Activated CD4-positive, alpha-beta memory T cell treated with anti-CD3 and anti-CD28 coated beads for 36 hours (primary cell): ENCODE measurements around the gene TRAF4. TPM values are rescaled to one million over a fixed set of nuclear protein-coding genes. Genes with fewer than 3 reads are reported as not detected.
A peak's percentile ranks its signal among the peaks of the same experiment; 100 is the strongest.
"Not testable (repeated sequence)": the region's sequence is repeated elsewhere in the genome, so short reads cannot be mapped to it uniquely, and the experiment has no call there.

Source experiments
- CTCF ChIA-PET: fragments of 350-600 bp; sonication (Branson Sonifier 250); formaldehyde crosslinking; loops from one replicate; lab custom pipeline; 2021; ENCODE audit warnings: antibody characterized with exemption, inconsistent platforms; lab: Charles Lee
- POLR2A ChIA-PET: fragments of 350-600 bp; sonication (Branson Sonifier 250); formaldehyde crosslinking; loops from one replicate; lab custom pipeline; 2021; ENCODE audit warnings: antibody characterized with exemption; lab: Charles Lee
- DNase-seq: peaks from one replicate; pipeline ENCODE4 v3.0.0-alpha.2; 2020
- H3K27ac Mint-ChIP-seq: one replicate; pipeline ENCODE4 v1.8.0; 2021; ENCODE audit warnings: mixed read lengths
- H3K27me3 Mint-ChIP-seq: one replicate; pipeline ENCODE4 v1.8.0; 2021; ENCODE audit warnings: mixed read lengths
- H3K36me3 Mint-ChIP-seq: one replicate; pipeline ENCODE4 v1.8.0; 2021; ENCODE audit warnings: mixed read lengths
- H3K4me1 Mint-ChIP-seq: one replicate; pipeline ENCODE4 v1.8.0; 2021; ENCODE audit warnings: low read depth, mixed read lengths
- H3K4me3 Mint-ChIP-seq: one replicate; pipeline ENCODE4 v1.8.0; 2021; ENCODE audit warnings: mild to moderate bottlenecking, mixed read lengths
- H3K9me3 Mint-ChIP-seq: one replicate; pipeline ENCODE4 v1.8.0; 2021; ENCODE audit warnings: mixed read lengths
- intact Hi-C: fragments of 100-400 bp; cut with micrococcal nuclease; formaldehyde crosslinking; loops from one replicate; pipeline ENCODE4 v1.15.1; 2023
- total RNA-seq, 2 experiments: library from RNA; stranded (reverse); gene quantifications; one replicate each; pipeline ENCODE4 v1.2.3, GENCODE V29; 2021

The TRAF4 gene
- total RNA-seq, 2 experiments from 2014 or later = 83.0 to 83.9 TPM

GRCh38 chr17:28717578-28718332 lies 26.1 kb upstream of the TRAF4 start, which contains the start of gene RAB34:
RAB34 (minus strand) TSS chr17:28717868; CDS start chr17:28717266, 602 bp downstream.
- intact Hi-C loops = loop anchor here (2.0 kb wide), 1 partner anchor 95 kb away; no protein-coding TSS in a partner anchor
- Mint-ChIP-seq H3K4me3 (peak within 1 kb of the TSS; percentile 14), H3K27me3 (peaks cover 16% of the 10 kb centered on the region), H3K36me3 (peaks cover 32% of the 10 kb centered on the region), H3K9me3 (no peaks in the 10 kb centered on the region), H3K4me1 (peaks cover 30% of the 10 kb centered on the region), H3K27ac (peak within 1 kb of the TSS; percentile 71)
- ChIA-PET CTCF (interaction anchor here (1.0 kb wide), 1 partner anchor 9 kb away, joined by 4 read pairs; the partner anchor contains the start of gene TLCD1), POLR2A (no interaction called here)
- DNase-seq = peak; percentile 20

- ChIA-PET POLR2A (interaction anchor here (1.9 kb wide), 1 partner anchor 7 kb away, joined by 35 read pairs; the partner anchor contains the start of gene PROCA1), CTCF (interaction anchor here (1.2 to 1.6 kb wide), 3 partner anchors 57 to 75 kb away, joined by 3 to 4 read pairs (median 4); partner anchors contain the start of genes BLTP2, SDF2 and SUPT6H)
- Mint-ChIP-seq H3K27ac (peak overlapping the region; percentile 71), H3K27me3 (peaks cover 16% of the 10 kb centered on the region), H3K4me1 (peaks cover 34% of the 10 kb centered on the region), H3K4me3 (peak overlapping the region; percentile 14), H3K9me3 (no peaks in the 10 kb centered on the region), H3K36me3 (peaks cover 38% of the 10 kb centered on the region)
- DNase-seq = no peak
- intact Hi-C loops = loop anchor here (1.0 to 2.0 kb wide), 4 partner anchors 7 to 234 kb away; partner anchors contain the start of genes NEK8 and PROCA1
Measured at GRCh38 chr17:28718333-28719020, 25.3 kb upstream of the TRAF4 start.

DNA sequence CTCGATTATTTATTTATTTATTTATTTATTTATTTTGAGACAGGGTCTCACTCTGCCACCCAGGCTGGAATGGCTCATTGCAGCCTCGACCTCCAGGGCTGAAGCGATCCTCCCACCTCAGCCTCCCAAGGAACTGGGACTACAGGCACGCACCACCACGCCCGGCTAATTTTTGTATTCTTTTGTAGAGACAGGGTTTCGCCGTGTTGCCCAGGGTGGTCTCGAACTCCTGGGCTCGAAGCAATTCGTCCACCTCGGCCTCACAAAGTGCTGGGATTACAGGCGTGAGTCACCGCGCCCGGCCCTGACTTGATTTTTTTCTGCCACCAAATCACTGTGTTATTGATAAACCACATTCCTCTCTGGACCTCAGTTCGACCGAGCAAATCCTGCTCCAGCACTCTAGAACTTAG lies 24.8 kb upstream of the TRAF4 start:
- intact Hi-C loops = loop anchor here (1.0 to 2.0 kb wide), 4 partner anchors 8 to 233 kb away; partner anchors contain the start of genes NEK8 and PROCA1
- Mint-ChIP-seq H3K27ac (peak overlapping the region; percentile 98), H3K9me3 (no peaks in the 10 kb centered on the region), H3K4me1 (peaks cover 40% of the 10 kb centered on the region), H3K4me3 (peak overlapping the region; percentile 99), H3K27me3 (peaks cover 16% of the 10 kb centered on the region), H3K36me3 (peaks cover 44% of the 10 kb centered on the region)
- POLR2A ChIA-PET = interaction anchor here (0.6 to 2.2 kb wide), 15 partner anchors 8 to 421 kb away, joined by 3 to 35 read pairs (median 6); partner anchors contain the start of genes BLTP2, NEK8, PHF12 and PIGS
- no peak for DNase-seq
- CTCF ChIA-PET = interaction anchor here (1.0 to 2.9 kb wide), 11 partner anchors 8 to 235 kb away, joined by 3 to 16 read pairs (median 4); partner anchors contain the start of genes BLTP2, NEK8, PROCA1 and SDF2

DNA sequence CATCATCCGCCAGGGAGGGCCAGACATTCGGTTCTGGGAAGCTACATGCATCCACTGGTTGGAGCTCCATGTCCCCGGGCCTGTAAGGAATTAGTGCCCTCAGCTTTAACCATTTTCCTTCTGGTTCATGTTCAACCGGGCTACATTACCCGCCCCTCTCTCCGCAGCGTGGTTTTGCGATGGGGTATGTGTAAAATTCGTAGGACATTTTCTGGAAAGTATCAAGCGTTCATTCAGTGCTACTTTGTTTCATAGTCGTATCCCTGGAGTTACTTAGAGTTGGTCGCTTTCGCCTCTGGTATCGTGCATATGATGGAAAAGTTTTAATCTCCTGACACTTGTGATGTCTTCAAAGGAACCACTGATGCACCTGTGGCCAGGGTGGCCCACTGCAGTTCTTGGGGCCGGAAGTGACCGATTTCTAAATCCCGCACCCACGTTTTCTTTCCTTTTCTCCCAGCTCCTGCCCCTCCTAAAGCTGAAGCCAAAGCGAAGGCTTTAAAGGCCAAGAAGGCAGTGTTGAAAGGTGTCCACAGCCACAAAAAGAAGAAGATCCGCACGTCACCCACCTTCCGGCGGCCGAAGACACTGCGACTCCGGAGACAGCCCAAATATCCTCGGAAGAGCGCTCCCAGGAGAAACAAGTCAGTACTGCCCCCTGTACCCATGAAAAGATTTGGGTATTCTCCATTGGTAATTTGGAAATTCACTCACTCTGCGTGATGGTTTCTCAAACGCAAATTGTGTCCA lies 23.4 kb upstream of the TRAF4 start:
- peaks cover 10% of the 10 kb centered on the region for H3K27me3 Mint-ChIP-seq
- ChIA-PET CTCF (interaction anchor here (0.5 to 2.9 kb wide), 12 partner anchors 8 to 397 kb away, joined by 3 to 16 read pairs (median 4); partner anchors contain the start of genes NEK8, PROCA1, SDF2 and SUPT6H), POLR2A (interaction anchor here (0.6 to 2.2 kb wide), 14 partner anchors 8 to 232 kb away, joined by 3 to 35 read pairs (median 7); partner anchors contain the start of genes BLTP2, NEK8, PHF12 and PIGS)
- H3K4me1 Mint-ChIP-seq = peaks cover 54% of the 10 kb centered on the region
- H3K4me3 Mint-ChIP-seq = peak overlapping the region; percentile 99
- intact Hi-C loops = no loop called here
- peak; percentile 60 for DNase-seq
- H3K36me3 Mint-ChIP-seq = peaks cover 58% of the 10 kb centered on the region
- no peaks in the 10 kb centered on the region for H3K9me3 Mint-ChIP-seq
- H3K27ac Mint-ChIP-seq = peak overlapping the region; percentile 98

- DNase-seq, H3K27me3 Mint-ChIP-seq, H3K9me3 Mint-ChIP-seq, intact Hi-C loops: not testable (repeated sequence)
- peaks cover 54% of the 10 kb centered on the region for H3K4me1 Mint-ChIP-seq
- peak overlapping the region; percentile 98 for H3K27ac Mint-ChIP-seq
- ChIA-PET CTCF (interaction anchor here (0.5 to 2.9 kb wide), 3 partner anchors 10 to 396 kb away, joined by 3 to 16 read pairs (median 11); partner anchors contain the start of gene PROCA1), POLR2A (interaction anchor here (0.6 to 2.2 kb wide), 7 partner anchors 7 to 957 kb away, joined by 3 to 22 read pairs (median 4); partner anchors contain the start of genes NEK8 and PROCA1)
- H3K36me3 Mint-ChIP-seq = peaks cover 62% of the 10 kb centered on the region
- peak overlapping the region; percentile 99 for H3K4me3 Mint-ChIP-seq
Measured at GRCh38 chr17:28720997-28721329, 22.8 kb upstream of the TRAF4 start.

DNA sequence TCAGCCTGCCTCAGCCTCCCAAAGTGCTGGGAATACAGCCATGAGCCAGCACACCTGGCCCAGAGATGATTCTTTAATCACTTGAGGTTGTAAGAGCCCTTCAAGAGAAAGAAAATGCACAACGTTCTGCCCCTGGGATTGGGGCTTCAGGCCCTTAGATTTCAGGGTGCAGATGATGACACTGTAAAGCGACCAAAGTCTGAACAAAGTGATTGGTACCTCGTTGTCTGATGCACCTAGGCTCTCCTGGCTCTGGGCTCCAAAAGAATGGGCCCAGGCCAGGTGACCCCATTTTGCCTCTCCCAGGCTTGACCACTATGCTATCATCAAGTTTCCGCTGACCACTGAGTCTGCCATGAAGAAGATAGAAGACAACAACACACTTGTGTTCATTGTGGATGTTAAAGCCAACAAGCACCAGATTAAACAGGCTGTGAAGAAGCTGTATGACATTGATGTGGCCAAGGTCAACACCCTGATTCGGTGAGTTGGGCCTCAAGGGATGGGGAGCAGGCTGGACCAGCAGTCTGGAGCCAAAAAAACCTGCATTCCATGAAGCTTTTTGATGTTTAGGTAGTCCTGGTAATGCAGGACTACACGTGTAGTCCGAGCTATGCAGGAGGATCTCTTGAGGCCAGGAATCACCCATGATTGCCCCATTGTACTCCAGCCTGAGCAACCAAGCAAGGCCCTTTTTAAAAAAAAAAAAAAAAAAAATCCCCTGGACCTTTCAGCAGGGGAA lies 21.2 kb upstream of the TRAF4 start:
- ChIA-PET CTCF (interaction anchor here (0.7 to 9.7 kb wide), 2 partner anchors 24 to 171 kb away, joined by 3 to 632 read pairs; partner anchors contain the start of gene TRAF4), POLR2A (interaction anchor here (1.9 to 7.1 kb wide), 2 partner anchors 11 to 24 kb away, joined by 13 to 202 read pairs; partner anchors contain the start of genes PROCA1 and TRAF4)
- intact Hi-C loops = no loop called here
- Mint-ChIP-seq H3K9me3 (no peaks in the 10 kb centered on the region), H3K27me3 (no peaks in the 10 kb centered on the region), H3K4me1 (peaks cover 54% of the 10 kb centered on the region), H3K36me3 (peaks cover 62% of the 10 kb centered on the region), H3K27ac (peak overlapping the region; percentile 98), H3K4me3 (peak overlapping the region; percentile 99)
- DNase-seq = no peak

DNA sequence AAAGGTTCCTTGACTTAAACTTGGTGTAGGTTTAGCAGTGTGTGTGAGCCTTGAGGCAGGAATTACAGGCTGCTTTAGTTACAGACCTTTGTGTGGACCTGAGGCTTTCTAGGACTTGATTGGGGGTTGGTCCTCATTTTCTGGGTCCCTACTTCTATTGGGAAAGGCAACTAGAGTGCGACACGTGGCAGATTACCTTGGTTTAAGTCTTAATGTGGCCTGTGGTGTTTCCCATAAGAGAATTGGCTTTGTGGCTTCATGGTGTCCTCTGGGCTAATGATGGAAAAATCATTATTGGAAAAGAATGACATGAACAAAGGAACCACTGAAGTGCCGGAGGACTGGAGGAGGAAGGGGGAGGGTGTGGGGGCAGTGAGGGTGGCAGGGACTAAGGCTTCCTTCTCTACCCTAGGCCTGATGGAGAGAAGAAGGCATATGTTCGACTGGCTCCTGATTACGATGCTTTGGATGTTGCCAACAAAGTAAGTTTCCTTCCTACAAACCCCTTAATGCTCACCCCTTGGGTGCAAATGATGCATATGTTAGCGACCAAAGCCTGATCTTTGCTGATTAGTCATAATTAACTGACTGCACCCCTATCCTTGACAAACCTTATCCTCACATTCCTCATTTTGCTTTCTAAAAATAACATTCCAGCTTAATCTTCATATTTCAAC lies 20.5 kb upstream of the TRAF4 start:
- POLR2A ChIA-PET = interaction anchor here (7.1 kb wide), 1 partner anchor 23 kb away, joined by 202 read pairs; the partner anchor contains the start of gene TRAF4
- no peaks in the 10 kb centered on the region for H3K27me3 Mint-ChIP-seq
- intact Hi-C loops = no loop called here
- no peak for DNase-seq
- H3K36me3 Mint-ChIP-seq = peaks cover 62% of the 10 kb centered on the region
- H3K9me3 Mint-ChIP-seq = no peaks in the 10 kb centered on the region
- H3K27ac Mint-ChIP-seq = peak overlapping the region; percentile 91
- peak overlapping the region; percentile 85 for H3K4me3 Mint-ChIP-seq
- H3K4me1 Mint-ChIP-seq = peaks cover 53% of the 10 kb centered on the region
- CTCF ChIA-PET = interaction anchor here (9.7 kb wide), 1 partner anchor 23 kb away, joined by 632 read pairs; the partner anchor contains the start of gene TRAF4

DNA sequence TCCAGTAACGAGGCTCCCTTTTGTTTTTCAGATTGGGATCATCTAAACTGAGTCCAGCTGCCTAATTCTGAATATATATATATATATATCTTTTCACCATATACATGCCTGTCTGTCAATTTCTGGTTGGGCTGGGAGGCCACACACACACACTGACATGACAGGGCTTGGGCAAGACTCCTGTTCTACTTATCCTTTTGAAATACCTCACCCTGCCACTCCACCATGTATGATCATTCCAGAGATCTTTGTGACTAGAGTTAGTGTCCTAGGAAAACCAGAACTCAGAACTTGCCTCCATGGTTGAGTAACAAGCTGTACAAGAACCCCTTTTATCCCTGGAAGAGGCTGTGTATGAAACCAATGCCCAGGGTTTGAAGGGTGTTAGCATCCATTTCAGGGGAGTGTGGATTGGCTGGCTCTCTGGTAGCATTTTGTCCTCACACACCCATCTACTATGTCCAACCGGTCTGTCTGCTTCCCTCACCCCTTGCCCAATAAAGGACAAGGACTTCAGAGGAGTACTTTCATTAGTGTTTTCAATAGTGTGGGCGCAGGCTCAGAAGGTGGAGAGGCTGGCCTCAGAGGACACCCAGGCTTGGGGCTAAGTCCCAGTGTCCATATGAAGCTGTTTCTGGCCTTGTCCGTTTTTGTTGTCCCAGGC lies 19.8 kb upstream of the TRAF4 start:
- Mint-ChIP-seq H3K4me3 (peak overlapping the region; percentile 85), H3K27ac (peak overlapping the region; percentile 91), H3K36me3 (peaks cover 62% of the 10 kb centered on the region), H3K4me1 (peaks cover 50% of the 10 kb centered on the region)
- POLR2A ChIA-PET = interaction anchor here (1.4 to 7.1 kb wide), 3 partner anchors 13 to 124 kb away, joined by 4 to 202 read pairs (median 15); partner anchors contain the start of genes PROCA1 and TRAF4
- intact Hi-C loops, H3K9me3 Mint-ChIP-seq, DNase-seq, H3K27me3 Mint-ChIP-seq: not testable (repeated sequence)
- CTCF ChIA-PET = interaction anchor here (6.0 to 9.7 kb wide), 2 partner anchors 23 to 40 kb away, joined by 92 to 632 read pairs; partner anchors contain the start of gene TRAF4

DNA sequence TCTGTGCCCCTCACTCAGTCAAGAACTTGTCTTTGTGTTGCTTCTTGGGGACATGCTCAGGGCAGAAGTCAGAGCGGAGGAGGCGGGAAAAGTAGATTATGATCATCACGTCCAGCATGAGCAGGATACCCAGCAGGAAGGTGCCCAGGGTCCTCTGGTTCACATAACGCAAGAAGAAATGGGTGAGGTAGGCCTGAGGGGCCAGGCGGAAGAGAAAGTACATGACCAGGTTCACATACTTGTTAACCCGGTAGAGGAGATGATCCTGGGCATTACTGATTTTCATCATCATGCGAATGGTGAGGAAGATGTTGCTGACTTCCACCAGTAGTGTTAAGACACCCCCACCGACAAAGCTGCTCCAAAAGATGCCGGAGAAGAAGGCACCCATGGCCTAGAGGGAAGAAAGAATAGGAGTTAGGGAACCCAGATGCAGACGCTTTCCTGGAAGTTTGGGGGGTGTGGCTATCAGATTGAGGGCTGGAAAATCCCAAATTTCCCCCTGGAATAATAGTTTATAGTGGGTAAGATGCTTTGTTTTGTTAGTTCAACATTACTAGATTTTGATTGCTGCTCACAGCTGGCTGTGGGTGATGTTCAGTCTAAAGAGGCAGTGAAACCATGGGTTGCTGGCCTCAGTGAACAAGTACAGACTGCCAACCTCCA lies 19.2 kb upstream of the TRAF4 start:
- intact Hi-C loops = loop anchor here (5.0 kb wide), 3 partner anchors 77 to 413 kb away; partner anchors contain the start of gene BLTP2
- H3K4me3 Mint-ChIP-seq = peak overlapping the region; percentile 85
- H3K9me3 Mint-ChIP-seq = no peaks in the 10 kb centered on the region

More for the DNA sequence above, 19.2 kb upstream of the TRAF4 start:
- no peaks in the 10 kb centered on the region for H3K27me3 Mint-ChIP-seq
- peaks cover 60% of the 10 kb centered on the region for H3K36me3 Mint-ChIP-seq
- no peak for DNase-seq
- ChIA-PET POLR2A (interaction anchor here (1.1 to 7.1 kb wide), 6 partner anchors 14 to 174 kb away, joined by 3 to 202 read pairs (median 6); partner anchors contain the start of genes BLTP2, FAM222B, PROCA1 and TRAF4), CTCF (interaction anchor here (1.2 to 9.7 kb wide), 4 partner anchors 22 to 226 kb away, joined by 3 to 632 read pairs (median 111); partner anchors contain the start of genes PHF12 and TRAF4)
- peaks cover 50% of the 10 kb centered on the region for H3K4me1 Mint-ChIP-seq
- peak overlapping the region; percentile 91 for H3K27ac Mint-ChIP-seq
